ENCODE data around the gene VILL. TPM values are rescaled to one million over a fixed set of nuclear protein-coding genes. Genes with fewer than 3 reads are reported as not detected.

The VILL gene
- total RNA-seq, 1 experiment from 2014 or later: 1.2 TPM

GRCh38 chr3:37942646-37943045 is 47.9 kb upstream of the VILL start:
- ChIA-PET POLR2A (no interaction called here), RAD21 (ENCODE audit: low non-redundant PET in 1 of 2, low total read pairs in 2 of 2, uncharacterized antibody in 2 of 2, unreplicated experiment in 2 of 2) (no interaction called here), CTCF (interaction anchor here (1.1 kb wide), 1 partner anchor 32 kb away, joined by 3 read pairs; no protein-coding TSS in a partner anchor)
- Histone ChIP-seq H3K27ac (ENCODE audit: low read depth, low read length) (no peak overlapping the region), H3K27me3 (ENCODE audit: insufficient read depth, low read length) (no peaks in the 10 kb centered on the region), H3K9me2 (ENCODE audit: insufficient read depth) (no peaks in the 10 kb centered on the region), H3K36me3 (ENCODE audit: control insufficient read depth in 1 of 2, insufficient read depth in 2 of 2, low read length in 2 of 2) (no peaks in the 10 kb centered on the region), H4K20me1 (ENCODE audit: insufficient read depth) (no peaks in the 10 kb centered on the region), H3K9me3 (ENCODE audit: control insufficient read depth in 1 of 2, insufficient read depth in 1 of 2, low read depth in 1 of 2, low read length in 2 of 2) (no peaks in the 10 kb centered on the region), H3K4me1 (ENCODE audit: control insufficient read depth in 1 of 2, insufficient read depth in 2 of 2, low read length in 2 of 2) (peaks cover 64 to 67% of the 10 kb centered on the region in 2 experiments), H2AFZ (ENCODE audit: low read depth, low read length, poor library complexity, severe bottlenecking) (no peak overlapping the region), H3K4me2 (ENCODE audit: low read length) (no peak overlapping the region), H3K79me2 (ENCODE audit: insufficient read depth, low read length) (peaks cover 6% of the 10 kb centered on the region; the same call in 1 of the 2 replicates), H3K4me3 (replicated peaks in 1 of 2; ENCODE audit: low read depth in 1 of 2, low read length in 2 of 2) (no peak overlapping the region), H3K9ac (ENCODE audit: low read length) (no peak overlapping the region)
- BruUV-seq (replicated peaks): no TSS peak
- intact Hi-C loops (cut with micrococcal nuclease): no loop called here
- ATAC-seq (no peak), DNase-seq (ENCODE audit: low read depth, low spot score) (no peak)
- TF ChIP-seq POLR2AphosphoS5 (IDR thresholded peaks at IDR 0.05; ENCODE audit: low read depth, low read length) (no peak), EZH2 (IDR thresholded peaks at IDR 0.05) (no peak), ZBTB33 (IDR thresholded peaks at IDR 0.05; ENCODE audit: extremely low read depth, insufficient replicate concordance, low read length) (no peak), ZNF274 (IDR thresholded peaks at IDR 0.05; ENCODE audit: low read depth, low read length) (no peak), SIN3A (IDR thresholded peaks at IDR 0.05; ENCODE audit: low read depth) (no peak), EGR1 (IDR thresholded peaks at IDR 0.05; ENCODE audit: low read depth) (no peak), CBX3 (IDR thresholded peaks at IDR 0.05; ENCODE audit: low read depth) (no peak)

- ChIA-PET POLR2A (no interaction called here), RAD21 (ENCODE audit: low non-redundant PET in 1 of 2, low total read pairs in 2 of 2, uncharacterized antibody in 2 of 2, unreplicated experiment in 2 of 2) (no interaction called here), CTCF (interaction anchor here (1.1 kb wide), 1 partner anchor 32 kb away, joined by 3 read pairs; no protein-coding TSS in a partner anchor)
- no peak overlapping the region for H3K27ac ChIP-seq (ENCODE audit: low read depth, low read length)
- H3K9me2 ChIP-seq (ENCODE audit: insufficient read depth): no peaks in the 10 kb centered on the region
- BruUV-seq (replicated peaks): no TSS peak
- intact Hi-C loops (cut with micrococcal nuclease): no loop called here
- H3K79me2 ChIP-seq (ENCODE audit: insufficient read depth, low read length): peaks cover under 1% of the 10 kb centered on the region; the same call in 1 of the 2 replicates
- no peaks in the 10 kb centered on the region for H3K27me3 ChIP-seq (ENCODE audit: insufficient read depth, low read length)
- no peak for ATAC-seq
- no peaks in the 10 kb centered on the region for H4K20me1 ChIP-seq (ENCODE audit: insufficient read depth)
- DNase-seq (ENCODE audit: low read depth, low spot score): no peak
- peaks cover 59 to 62% of the 10 kb centered on the region in 2 experiments for H3K4me1 ChIP-seq (ENCODE audit: control insufficient read depth in 1 of 2, insufficient read depth in 2 of 2, low read length in 2 of 2)
- no peak overlapping the region for H3K9ac ChIP-seq (ENCODE audit: low read length)
- H2AFZ ChIP-seq (ENCODE audit: low read depth, low read length, poor library complexity, severe bottlenecking): no peak overlapping the region
- no peaks in the 10 kb centered on the region for H3K36me3 ChIP-seq (ENCODE audit: control insufficient read depth in 1 of 2, insufficient read depth in 2 of 2, low read length in 2 of 2)
- no peak overlapping the region for H3K4me3 ChIP-seq (replicated peaks in 1 of 2; ENCODE audit: low read depth in 1 of 2, low read length in 2 of 2)
- no peak overlapping the region for H3K4me2 ChIP-seq (ENCODE audit: low read length)
- H3K9me3 ChIP-seq (ENCODE audit: control insufficient read depth in 1 of 2, insufficient read depth in 1 of 2, low read depth in 1 of 2, low read length in 2 of 2): no peaks in the 10 kb centered on the region
- no peak for TF ChIP-seq ZNF274 (IDR thresholded peaks at IDR 0.05; ENCODE audit: low read depth, low read length)
- TF ChIP-seq REST (IDR thresholded peaks at IDR 0.05; ENCODE audit: low read depth): no peak
- no peak for TF ChIP-seq POLR2A (IDR thresholded peaks at IDR 0.05; ENCODE audit: borderline replicate concordance, extremely low read depth, insufficient read depth, insufficient read length)
- no peak for TF ChIP-seq TCF7L2 (IDR thresholded peaks at IDR 0.05; ENCODE audit: borderline replicate concordance, extremely low read depth, insufficient read depth, insufficient read length)
- TF ChIP-seq EZH2phosphoT487 (IDR thresholded peaks at IDR 0.05; ENCODE audit: borderline replicate concordance): no peak
- no peak for TF ChIP-seq ATF3 (IDR thresholded peaks at IDR 0.05)
- TF ChIP-seq FOSL1 (IDR thresholded peaks at IDR 0.05; ENCODE audit: low read depth): no peak
- TF ChIP-seq JUND (IDR thresholded peaks at IDR 0.05): no peak
Observed at GRCh38 chr3:37943126-37943525, 47.5 kb upstream of the VILL start.
